H1 (cell line): ENCODE results near the gene OR2H1. TPM values are rescaled to one million over a fixed set of nuclear protein-coding genes. Genes with fewer than 3 reads are reported as not detected.

Experiments used
- CTCF ChIA-PET: fragments of 300-600 bp; sonication (Branson Sonifier 250); formaldehyde crosslinking; loops from one replicate; lab custom pipeline; 2021; ENCODE audit not compliant: partially characterized antibody; lab: Charles Lee
- POLR2A ChIA-PET: fragments of 300-600 bp; sonication (Branson Sonifier 250); formaldehyde crosslinking; loops from one replicate; lab custom pipeline; 2021; ENCODE audit warnings: inconsistent platforms; ENCODE audit not compliant: partially characterized antibody; lab: Charles Lee
- DNase-seq, 2 experiments: peaks; one replicate each; pipeline versions ENCODE4 v3.0.0 to v3.0.0-alpha.2; 2010 to 2022; ENCODE audit warnings: low spot score in 2 of 2, low read depth in 1 of 2, mixed read lengths in 1 of 2
- FAIRE-seq: peaks from 2 replicates; lab custom pipeline; 2011; peaks lifted over from hg19 to GRCh38; lab: Jason Lieb, UNC
- H2AFZ ChIP-seq: 2 replicates; pipeline ENCODE4 v1.8.1; 2012; ENCODE audit warnings: low read length, inconsistent platforms
- H2AK5ac ChIP-seq: 2 replicates; pipeline ENCODE4 v1.6.1; 2013; ENCODE audit warnings: low read depth, low read length
- H2BK120ac ChIP-seq: replicated peaks from 2 replicates; pipeline ENCODE3; 2013; ENCODE audit warnings: low read depth, low read length, inconsistent platforms
- H2BK12ac ChIP-seq: 2 replicates; pipeline ENCODE4 v1.6.1; 2013; ENCODE audit warnings: low read depth, low read length
- H2BK15ac ChIP-seq: 2 replicates; pipeline ENCODE4 v1.6.1; 2013; ENCODE audit warnings: low read length
- H2BK20ac ChIP-seq: 2 replicates; pipeline ENCODE4 v1.6.1; 2013; ENCODE audit warnings: low read length
- H2BK5ac ChIP-seq: 2 replicates; pipeline ENCODE4 v1.6.1; 2013; ENCODE audit warnings: low read depth, low read length
- H3K14ac ChIP-seq: 2 replicates; pipeline ENCODE4 v1.6.1; 2013; ENCODE audit warnings: inconsistent platforms; ENCODE audit not compliant: insufficient read length
- H3K18ac ChIP-seq: 2 replicates; pipeline ENCODE4 v1.6.1; 2013; ENCODE audit warnings: low read length; ENCODE audit errors: extremely low read depth
- H3K23ac ChIP-seq: 2 replicates; pipeline ENCODE4 v1.6.1; 2013; ENCODE audit warnings: inconsistent platforms; ENCODE audit not compliant: insufficient read length
- H3K23me2 ChIP-seq: 2 replicates; pipeline ENCODE4 v1.6.1; 2013; ENCODE audit warnings: low read depth, low read length
- H3K27ac ChIP-seq: 2 replicates; pipeline ENCODE4 v1.6.1; 2011; ENCODE audit warnings: low read depth, low read length, inconsistent platforms
- H3K27me3 ChIP-seq, 4 experiments: replicated peaks in 1 of 4; 1 replicate in 1 of 4; 2 replicates in 3 of 4; pipeline versions ENCODE4 v1.6.1 to v1.8.1; 2011 to 2013; ENCODE audit warnings: low read length in 3 of 4, mild to moderate bottlenecking in 3 of 4, inconsistent platforms in 2 of 4, mixed read lengths in 2 of 4, moderate library complexity in 1 of 4; ENCODE audit not compliant: control insufficient read depth in 3 of 4, insufficient read depth in 3 of 4; ENCODE audit errors: extremely low read depth in 1 of 4
- H3K36me3 ChIP-seq, 4 experiments: 2 replicates each; pipeline versions ENCODE4 v1.6.1 to v1.8.1; 2011 to 2013; ENCODE audit warnings: mild to moderate bottlenecking in 4 of 4, low read length in 3 of 4, moderate library complexity in 2 of 4, control low read depth in 1 of 4, inconsistent platforms in 1 of 4; ENCODE audit not compliant: insufficient read depth in 4 of 4, control insufficient read depth in 2 of 4
- H3K4ac ChIP-seq: replicated peaks from 2 replicates; pipeline ENCODE3; 2013; ENCODE audit warnings: low read length, low read depth, mixed read lengths, inconsistent platforms; ENCODE audit not compliant: insufficient read length
- H3K4me1 ChIP-seq, 4 experiments: replicated peaks in 1 of 4; 1 replicate in 1 of 4; 2 replicates in 3 of 4; pipeline versions ENCODE4 v1.6.1 to v1.8.1; 2011 to 2013; ENCODE audit warnings: low read length in 3 of 4, inconsistent platforms in 2 of 4, mixed read lengths in 1 of 4; ENCODE audit not compliant: insufficient read depth in 4 of 4, control insufficient read depth in 3 of 4
- H3K4me2 ChIP-seq, 2 experiments: 2 replicates each; pipeline versions ENCODE4 v1.6.1 to v1.8.1; 2011 to 2013; ENCODE audit warnings: low read depth in 2 of 2, low read length in 2 of 2, control low read depth in 1 of 2, inconsistent platforms in 1 of 2, mild to moderate bottlenecking in 1 of 2; ENCODE audit not compliant: insufficient read depth in 1 of 2
- H3K4me3 ChIP-seq, 4 experiments: fragments of 200-600, 300-600 bp in 1 of 4; sonication (generic), shearing (Covaris generic), sonication (Bioruptor Twin) in 1 of 4; 2 replicates each; pipeline versions ENCODE4 v1.5.1 to v1.8.1; 2011 to 2016; ENCODE audit warnings: low read length in 4 of 4, low read depth in 3 of 4, control low read depth in 2 of 4, inconsistent platforms in 2 of 4, mild to moderate bottlenecking in 2 of 4, mixed read lengths in 1 of 4, moderate library complexity in 1 of 4; ENCODE audit not compliant: insufficient read depth in 2 of 4; ENCODE audit errors: extremely low read depth in 1 of 4
- H3K56ac ChIP-seq: replicated peaks from 2 replicates; pipeline ENCODE3; 2013; ENCODE audit warnings: low read depth, mild to moderate bottlenecking, mixed read lengths, low read length, inconsistent platforms; ENCODE audit not compliant: insufficient read length
- H3K79me1 ChIP-seq: 2 replicates; pipeline ENCODE4 v1.6.1; 2013; ENCODE audit warnings: low read depth, low read length, control low read depth
- H3K79me2 ChIP-seq, 2 experiments: 2 replicates each; pipeline versions ENCODE4 v1.6.1 to v1.8.1; 2012 to 2013; ENCODE audit warnings: low read length in 2 of 2, mild to moderate bottlenecking in 2 of 2, inconsistent platforms in 1 of 2; ENCODE audit not compliant: insufficient read depth in 2 of 2, control insufficient read depth in 1 of 2
- H3K9ac ChIP-seq, 4 experiments: replicated peaks in 1 of 4; 1 replicate in 1 of 4; 2 replicates in 3 of 4; pipeline versions ENCODE4 v1.6.1 to v1.8.1; 2011 to 2013; ENCODE audit warnings: low read depth in 3 of 4, low read length in 3 of 4, control low read depth in 2 of 4, mild to moderate bottlenecking in 2 of 4, moderate library complexity in 2 of 4, inconsistent platforms in 1 of 4; ENCODE audit errors: extremely low read depth in 1 of 4
- H3K9me3 ChIP-seq, 2 experiments: 2 replicates each; pipeline versions ENCODE4 v1.6.1 to v1.8.1; 2012 to 2013; ENCODE audit warnings: mild to moderate bottlenecking in 2 of 2, moderate library complexity in 2 of 2, control low read depth in 1 of 2, inconsistent platforms in 1 of 2, low read depth in 1 of 2, low read length in 1 of 2, mixed read lengths in 1 of 2; ENCODE audit not compliant: insufficient read depth in 2 of 2
- H4K20me1 ChIP-seq, 2 experiments: replicated peaks in 1 of 2; 2 replicates each; pipeline versions ENCODE3 to v1.8.1; 2011 to 2013; ENCODE audit warnings: inconsistent platforms in 2 of 2, low read length in 2 of 2, mild to moderate bottlenecking in 1 of 2; ENCODE audit not compliant: insufficient read depth in 2 of 2, control insufficient read depth in 1 of 2
- H4K5ac ChIP-seq: 2 replicates; pipeline ENCODE4 v1.6.1; 2013; ENCODE audit warnings: low read length, low read depth, mixed read lengths, inconsistent platforms; ENCODE audit not compliant: insufficient read length
- H4K8ac ChIP-seq: 2 replicates; pipeline ENCODE4 v1.8.0; 2013; ENCODE audit warnings: mild to moderate bottlenecking, moderate library complexity, low read length, inconsistent platforms; ENCODE audit not compliant: insufficient read depth; ENCODE audit errors: extremely low read depth
- H4K91ac ChIP-seq: replicated peaks from 2 replicates; pipeline ENCODE3; 2013; ENCODE audit warnings: low read length, mixed read lengths, inconsistent platforms; ENCODE audit not compliant: insufficient read length
- CHD2 ChIP-seq: IDR thresholded peaks from 2 replicates; pipeline ENCODE4 v1.6.1; 2012; ENCODE audit warnings: low read length, improper control_type of control experiment
- CTBP2 ChIP-seq: IDR thresholded peaks from 2 replicates; pipeline ENCODE4 v1.7.0; 2011; ENCODE audit warnings: borderline replicate concordance, mild to moderate bottlenecking, moderate library complexity, mixed read lengths, low read length; ENCODE audit not compliant: insufficient read depth, insufficient read length
- EP300 ChIP-seq, 2 experiments: IDR thresholded peaks; 1 replicate in 1 of 2; 2 replicates in 1 of 2; pipeline ENCODE4 v1.6.1; 2011 to 2012; ENCODE audit warnings: low read depth in 2 of 2, low read length in 2 of 2, mild to moderate bottlenecking in 2 of 2, borderline replicate concordance in 1 of 2, inconsistent platforms in 1 of 2, moderate library complexity in 1 of 2
- TAF7 ChIP-seq: optimal IDR thresholded peaks from 2 replicates; pipeline ENCODE3; 2011; ENCODE audit warnings: low read depth, mild to moderate bottlenecking, inconsistent platforms, low read length, moderate library complexity, borderline replicate concordance
- WGBS, 2 experiments: shearing (Covaris generic) in 1 of 2; methylation state at CpG; one replicate each; pipeline versions ENCODE4 v1.1.6 to v1.1.7; 2013 to 2015; ENCODE audit warnings: low lambda C conversion rate in 2 of 2, mixed read lengths in 2 of 2, inconsistent platforms in 1 of 2, low coverage in 1 of 2, missing lambda C conversion rate in 1 of 2; ENCODE audit not compliant: insufficient replicate concordance in 2 of 2, insufficient coverage in 1 of 2, insufficient read length in 1 of 2; ENCODE audit errors: extremely low coverage in 1 of 2, missing lambda C conversion rate in 1 of 2; 5-methylcytosine and 5-hydroxymethylcytosine counted together
- polyA plus RNA-seq, 7 experiments: library from polyadenylated mRNA; depleted of rRNA in 3 of 7; stranded (reverse) in 5 of 7; unstranded in 2 of 7; fragments of >200 nt in 5 of 7; fragments of 200-250 nt in 2 of 7; gene quantifications; 1 replicate in 5 of 7; 2 replicates in 1 of 7; 4 replicates in 1 of 7; pipeline versions ENCODE4 v1.2.1 to v1.2.3, GENCODE V29; 2011 to 2013; ENCODE audit warnings: missing spikeins in 2 of 7, mixed read lengths in 2 of 7
- total RNA-seq: library from RNA; stranded (reverse); fragmentation: NEBNext Ultra II Directional; extraction: Animal tissue kit (Norgen Biotek cat#: 25700); gene quantifications from 2 replicates; pipeline ENCODE4 v1.2.1, GENCODE V29; 2021

OR2H1 gene
- total and polyA plus RNA-seq, 2 of the 8 experiments (the other 6 are each of a cell fraction or from before 2014, with no cell fraction given), result not detected

DNA sequence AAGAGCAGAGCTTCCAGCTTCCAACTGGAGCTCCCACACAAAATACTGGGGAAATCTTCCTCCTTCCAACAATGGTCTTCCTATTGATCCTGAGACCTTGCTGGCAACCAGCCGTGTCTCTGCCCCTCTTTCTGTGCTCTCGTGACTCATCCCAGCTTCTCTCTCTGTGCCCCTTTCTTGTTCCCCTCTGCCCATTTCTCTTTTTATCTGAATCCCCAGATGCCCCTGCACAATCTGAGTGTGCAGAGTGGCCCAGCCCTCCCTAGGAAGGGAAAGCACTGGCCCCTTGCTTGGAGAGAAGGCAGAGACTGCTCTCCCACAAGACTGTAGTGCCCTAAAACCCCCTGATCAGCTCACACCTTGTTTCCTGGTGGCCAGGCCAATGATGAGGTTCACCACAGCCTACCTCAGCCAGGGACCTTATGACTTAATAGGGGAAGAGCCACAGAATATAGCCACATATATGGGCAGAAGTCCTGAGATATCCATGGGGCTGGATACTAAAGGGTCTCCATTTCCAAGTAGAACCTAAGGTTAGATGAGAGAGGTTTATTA lies 53.9 kb downstream of the OR2H1 start:
- Histone ChIP-seq H4K8ac (no peak overlapping the region), H3K79me1 (no peaks in the 10 kb centered on the region; the same call in 1 of the 2 replicates), H4K91ac (no peak overlapping the region), H3K14ac (no peak overlapping the region), H3K23me2 (no peaks in the 10 kb centered on the region), H3K9me3 (no peaks in the 10 kb centered on the region), H3K4me3 (no peak overlapping the region), H3K36me3 (no peaks in the 10 kb centered on the region), H3K56ac (no peak overlapping the region), H2BK12ac (no peak overlapping the region), H3K4ac (no peak overlapping the region), H2BK15ac (no peak overlapping the region), H4K20me1 (no peaks in the 10 kb centered on the region), H3K79me2 (no peaks in the 10 kb centered on the region), H4K5ac (no peak overlapping the region), H2BK120ac (no peak overlapping the region), H2AFZ (no peak overlapping the region), H3K4me1 (no peaks in the 10 kb centered on the region), H3K18ac (no peak overlapping the region), H2BK5ac (no peak overlapping the region), H3K23ac (no peak overlapping the region), H3K27me3 (no peaks in the 10 kb centered on the region; a peak in 2 of 7 replicates), H3K27ac (no peak overlapping the region), H3K4me2 (no peak overlapping the region), H2AK5ac (no peak overlapping the region), H2BK20ac (no peak overlapping the region), H3K9ac (no peak overlapping the region)
- no peak for TF ChIP-seq CHD2
- no peak for TF ChIP-seq EP300 (IDR thresholded peaks at IDR 0.05; ENCODE audit: borderline replicate concordance in 1 of 2, low read depth in 2 of 2, low read length in 2 of 2)
- no peak for TF ChIP-seq TAF7
- no peak for TF ChIP-seq CTBP2
- WGBS, 2 experiments, result 91% methylated on average over 2 of the region's 2 CpGs; no CpG with 5 or more reads in 1 of the 2 experiments
- FAIRE-seq, result no peak
- CTCF ChIA-PET, result interaction anchor here (0.6 to 2.9 kb wide), 5 partner anchors 9 to 179 kb away, joined by 3 to 9 read pairs (median 3); no protein-coding TSS in a partner anchor
- DNase-seq, result no peak
- POLR2A ChIA-PET, result no interaction called here
